OCI-LY1 (cell line): ENCODE data around the gene CSK.
A peak's percentile ranks its signal among the peaks of the same experiment; 100 is the strongest.

Experiments used
- H2AFZ ChIP-seq: fragments of 200-600 bp; sonication (generic), shearing (Covaris generic); 2 replicates; pipeline ENCODE4 v1.6.0; 2014; ENCODE audit warnings: antibody characterized with exemption, mild to moderate bottlenecking, low read length
- H3F3A ChIP-seq: fragments of 200-600 bp; sonication (generic), shearing (Covaris generic); 2 replicates; pipeline ENCODE4 v1.6.0; 2014; ENCODE audit warnings: mild to moderate bottlenecking, antibody characterized with exemption, low read length, moderate library complexity; ENCODE audit not compliant: insufficient read depth
- H3K27ac ChIP-seq: fragments of 200-600 bp; sonication (generic); 2 replicates; pipeline ENCODE4 v1.5.1; 2014; ENCODE audit warnings: low read length, mixed run types, mild to moderate bottlenecking, low read depth; ENCODE audit not compliant: poor library complexity, severe bottlenecking
- H3K27me3 ChIP-seq: fragments of 200-600 bp; sonication (generic); 2 replicates; pipeline ENCODE4 v1.6.0; 2014; ENCODE audit warnings: antibody characterized with exemption, mild to moderate bottlenecking, low read length, moderate library complexity; ENCODE audit not compliant: insufficient read depth
- H3K36me3 ChIP-seq: fragments of 200-600 bp; sonication (generic); 2 replicates; pipeline ENCODE4 v1.6.1; 2014; ENCODE audit warnings: mild to moderate bottlenecking, antibody characterized with exemption, low read length, moderate library complexity, mixed read lengths; ENCODE audit not compliant: insufficient read depth
- H3K4me1 ChIP-seq: fragments of 200-600 bp; sonication (generic); 2 replicates; pipeline ENCODE4 v1.5.1; 2014; ENCODE audit warnings: mild to moderate bottlenecking, low read length, moderate library complexity; ENCODE audit not compliant: insufficient read depth, severe bottlenecking
- H3K4me2 ChIP-seq: fragments of 200-600 bp; sonication (generic), shearing (Covaris generic); 2 replicates; pipeline ENCODE4 v1.6.1; 2014; ENCODE audit warnings: low read length
- H3K4me3 ChIP-seq: fragments of 200-600 bp; sonication (generic); 2 replicates; pipeline ENCODE4 v1.5.1; 2014; ENCODE audit warnings: low read length, low read depth, mild to moderate bottlenecking, mixed read lengths; ENCODE audit not compliant: poor library complexity, severe bottlenecking
- H3K79me2 ChIP-seq: fragments of 200-600 bp; shearing (Covaris generic); 2 replicates; pipeline ENCODE4 v1.6.1; 2016; ENCODE audit warnings: mixed run types, low read length, mixed read lengths; ENCODE audit not compliant: insufficient read depth
- H3K9ac ChIP-seq: fragments of 200-600 bp; sonication (generic), shearing (Covaris generic); 2 replicates; pipeline ENCODE4 v1.6.1; 2014; ENCODE audit warnings: mild to moderate bottlenecking, low read length, mixed read lengths
- H3K9me2 ChIP-seq: fragments of 200-600 bp; sonication (generic), shearing (Covaris generic); 2 replicates; pipeline ENCODE4 v1.6.1; 2014; ENCODE audit warnings: low read depth, mild to moderate bottlenecking, low read length, mixed read lengths
- H3K9me3 ChIP-seq: fragments of 200-600 bp; shearing (Covaris generic); 2 replicates; pipeline ENCODE4 v1.6.1; 2014; ENCODE audit warnings: low read length, mixed read lengths
- H4K20me1 ChIP-seq: fragments of 200-600 bp; sonication (generic), shearing (Covaris generic); 2 replicates; pipeline ENCODE4 v1.6.0; 2016; ENCODE audit warnings: mild to moderate bottlenecking, low read length; ENCODE audit not compliant: insufficient read depth
- CTCF ChIP-seq: fragments of 200-600 bp; sonication (generic), shearing (Covaris generic); IDR thresholded peaks from 2 replicates; pipeline ENCODE4 v1.5.1; 2017; ENCODE audit warnings: mild to moderate bottlenecking, antibody characterized with exemption, low read length, moderate library complexity, mixed read lengths
- EZH2 ChIP-seq: fragments of 200-600 bp; sonication (generic), shearing (Covaris generic); IDR thresholded peaks from 2 replicates; pipeline ENCODE4 v1.8.0; 2017; ENCODE audit warnings: borderline replicate concordance, mixed run types, mild to moderate bottlenecking, antibody characterized with exemption, low read length, moderate library complexity, mixed read lengths

CSK gene

GRCh38 chr15:74838137-74838516 is 56.2 kb downstream of the CSK start:
- Histone ChIP-seq H3K27ac (no peak overlapping the region), H4K20me1 (no peaks in the 10 kb centered on the region), H3K9me2 (no peaks in the 10 kb centered on the region), H3K4me1 (peaks cover 26% of the 10 kb centered on the region), H3K9ac (no peak overlapping the region), H3K9me3 (no peaks in the 10 kb centered on the region), H3K27me3 (no peaks in the 10 kb centered on the region), H3K4me3 (no peak overlapping the region), H3K4me2 (no peak overlapping the region), H2AFZ (no peak overlapping the region), H3F3A (no peaks in the 10 kb centered on the region), H3K36me3 (peaks cover 20% of the 10 kb centered on the region; the same call in 1 of the 2 replicates), H3K79me2 (no peaks in the 10 kb centered on the region)
- TF ChIP-seq CTCF, result no peak
- TF ChIP-seq EZH2, result no peak

- Histone ChIP-seq H3K79me2 (no peaks in the 10 kb centered on the region), H3K4me2 (no peak overlapping the region), H3F3A (no peaks in the 10 kb centered on the region), H3K27me3 (no peaks in the 10 kb centered on the region), H3K4me1 (peaks cover 34% of the 10 kb centered on the region), H3K36me3 (peaks cover 20% of the 10 kb centered on the region; the same call in 1 of the 2 replicates), H4K20me1 (no peaks in the 10 kb centered on the region), H2AFZ (no peak overlapping the region), H3K27ac (no peak overlapping the region), H3K9me2 (no peaks in the 10 kb centered on the region), H3K9ac (no peak overlapping the region), H3K9me3 (no peaks in the 10 kb centered on the region), H3K4me3 (no peak overlapping the region)
- no peak for TF ChIP-seq EZH2
- no peak for TF ChIP-seq CTCF
Observed at GRCh38 chr15:74838746-74839525, 57.1 kb downstream of the CSK start.

GRCh38 chr15:74839526-74840395 is 57.9 kb downstream of the CSK start:
- no peaks in the 10 kb centered on the region for H3K79me2 ChIP-seq
- no peaks in the 10 kb centered on the region for H4K20me1 ChIP-seq
- no peaks in the 10 kb centered on the region for H3K27me3 ChIP-seq
- peaks cover 27% of the 10 kb centered on the region; the same call in 1 of the 2 replicates for H3K36me3 ChIP-seq
- H2AFZ ChIP-seq, result no peak overlapping the region
- H3F3A ChIP-seq, result no peaks in the 10 kb centered on the region
- no peak overlapping the region; the same call in 1 of the 2 replicates for H3K4me2 ChIP-seq
- H3K9ac ChIP-seq, result peak overlapping the region; percentile 17; the same call in 1 of the 2 replicates
- H3K9me2 ChIP-seq, result no peaks in the 10 kb centered on the region
- TF ChIP-seq EZH2 (no peak), CTCF (peak; percentile 50)
- H3K27ac ChIP-seq, result no peak overlapping the region
- no peak overlapping the region for H3K4me3 ChIP-seq
- peaks cover 42% of the 10 kb centered on the region for H3K4me1 ChIP-seq
- H3K9me3 ChIP-seq, result no peaks in the 10 kb centered on the region
